IPS-NIHi11 (cell line): ENCODE measurements around the gene NTN1.
"Not testable (repeated sequence)": the region's sequence is repeated elsewhere in the genome, so short reads cannot be mapped to it uniquely, and the experiment has no call there.

Experiments used
- DNase-seq: peaks from one replicate; pipeline ENCODE4 v3.0.0; 2012; ENCODE audit warnings: mixed read lengths, low spot score

NTN1 gene

DNA sequence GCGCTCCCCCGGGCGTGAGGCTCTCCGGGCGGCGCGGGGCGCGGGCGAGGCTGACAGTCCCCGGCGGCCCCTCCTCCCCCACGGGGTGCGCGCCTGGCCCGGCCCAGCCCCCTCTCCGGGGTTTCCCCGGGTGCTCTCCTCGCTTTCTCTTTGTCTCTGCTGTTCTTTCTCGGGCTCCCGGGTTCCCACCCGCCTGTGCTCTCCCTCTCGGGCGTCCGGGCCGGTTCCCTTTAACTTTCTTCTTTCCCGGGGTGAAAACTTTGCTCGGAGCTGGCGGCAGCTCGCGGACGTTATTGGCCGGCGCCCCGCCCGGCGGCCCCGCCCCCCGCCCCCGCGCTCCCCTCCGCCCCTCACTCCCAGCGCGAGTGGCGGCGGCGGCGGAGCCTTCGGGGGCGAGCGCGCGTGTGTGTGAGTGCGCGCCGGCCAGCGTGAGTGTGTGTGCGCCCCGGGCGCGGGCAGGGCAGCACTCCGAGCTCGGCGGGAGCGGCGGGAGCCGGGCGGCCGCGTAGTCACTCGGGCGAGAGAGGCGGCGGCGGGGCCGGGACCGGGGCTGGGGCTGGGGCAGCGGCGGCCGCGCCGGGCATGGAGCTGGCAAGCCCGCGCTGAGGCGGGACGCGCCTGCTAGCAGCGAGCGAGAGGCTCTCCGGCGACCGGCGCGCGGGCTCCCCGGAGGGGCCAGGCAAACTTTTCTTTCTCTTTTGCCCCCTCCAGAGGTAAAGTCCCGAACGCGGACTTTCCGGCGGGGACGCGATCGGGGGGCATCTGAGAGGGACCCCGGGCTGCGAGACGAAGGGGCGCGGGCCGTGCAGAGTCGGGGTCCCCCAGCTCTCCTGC is at the start of gene NTN1:
Gene NTN1 (plus strand): TSS at position 353 of the 834 bp plus-strand sequence. CDS start 864 bp downstream, outside the sequence.
- DNase-seq, result peak; percentile 79

DNA sequence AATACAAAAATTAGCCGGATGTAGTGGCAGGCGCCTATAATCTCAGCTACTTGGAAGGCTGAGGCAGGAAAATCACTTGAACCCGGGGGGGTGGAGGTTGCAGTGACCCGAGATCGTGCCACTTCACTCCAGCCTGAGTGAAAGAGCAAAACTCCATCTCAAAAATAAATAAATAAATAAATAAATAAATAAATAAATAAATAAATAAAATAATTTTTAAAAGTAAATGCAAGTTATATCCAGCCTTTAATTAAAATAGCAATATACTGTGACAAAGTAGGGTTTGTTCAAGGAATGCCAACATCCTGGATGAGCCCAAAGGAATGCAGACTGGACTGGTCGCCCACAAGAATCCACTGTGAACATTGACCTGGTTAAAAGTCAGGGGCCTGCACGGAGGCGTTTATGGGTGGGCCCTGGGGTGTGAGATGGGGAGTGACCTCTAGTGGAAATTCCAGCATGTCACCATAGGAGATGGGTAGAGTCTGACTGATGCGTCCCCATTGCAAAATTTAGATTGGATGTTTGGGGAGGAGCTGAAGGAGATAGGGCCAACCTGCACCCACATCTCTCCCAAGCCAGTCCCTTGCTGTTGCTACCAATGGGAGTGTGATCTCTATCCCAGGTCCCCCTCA is 46.1 kb upstream of the NTN1 start:
- no peak for DNase-seq

DNA sequence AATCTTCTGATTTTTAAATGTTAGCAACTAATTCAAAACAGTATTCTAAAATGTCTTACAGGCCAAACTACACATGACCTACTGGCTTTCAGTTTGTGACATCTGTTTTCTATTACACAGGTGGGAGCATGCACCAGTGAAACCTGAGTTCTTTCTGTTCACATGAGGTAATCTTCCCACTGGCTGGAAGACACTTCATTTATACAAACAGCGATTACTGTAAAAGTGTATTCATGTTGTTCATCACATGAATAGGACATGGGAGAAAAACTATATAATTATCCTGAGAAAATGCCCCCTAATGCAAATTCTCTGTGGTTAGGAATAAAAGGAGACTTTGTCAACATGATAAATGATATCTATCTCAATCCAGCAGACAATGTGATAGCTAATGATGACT is 44.7 kb upstream of the NTN1 start:
- DNase-seq, result no peak

DNA sequence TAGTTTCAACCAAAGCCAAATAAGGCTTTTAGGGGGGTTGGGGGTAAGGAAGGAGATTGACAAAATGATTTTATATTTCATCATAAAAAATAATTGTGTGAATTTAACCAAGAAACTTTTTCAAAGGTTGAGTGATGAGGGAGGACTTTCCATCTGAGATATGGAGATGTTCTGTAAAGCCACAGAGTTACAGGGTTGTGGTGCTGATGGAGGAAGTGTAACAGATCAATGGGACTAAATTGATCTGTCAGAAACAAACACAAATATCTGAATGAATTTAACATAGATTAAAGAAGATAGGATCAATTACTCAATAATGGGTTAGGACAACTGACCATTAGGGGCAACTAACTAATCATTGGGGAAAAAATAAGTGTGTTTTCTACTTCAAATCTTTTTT is 41.6 kb upstream of the NTN1 start:
- no peak for DNase-seq

DNA sequence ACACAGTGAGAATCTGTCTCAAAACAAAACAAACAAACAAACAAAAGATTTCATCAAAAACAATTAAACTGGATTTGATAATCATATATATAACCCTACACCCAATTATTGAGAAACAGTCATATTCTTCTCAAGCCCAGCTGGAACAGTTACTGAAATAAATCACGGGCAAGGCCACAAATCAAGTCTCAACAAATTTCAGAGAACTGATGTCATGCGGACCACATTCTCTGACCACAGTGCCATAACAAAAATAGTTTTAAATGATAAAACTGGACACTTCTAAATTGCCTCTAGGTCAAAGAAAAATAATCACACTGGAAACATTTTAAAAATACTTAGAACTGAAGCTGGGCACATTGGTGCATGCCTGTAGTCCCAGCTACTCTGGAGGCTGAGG is 39.9 kb upstream of the NTN1 start:
- no peak for DNase-seq

DNA sequence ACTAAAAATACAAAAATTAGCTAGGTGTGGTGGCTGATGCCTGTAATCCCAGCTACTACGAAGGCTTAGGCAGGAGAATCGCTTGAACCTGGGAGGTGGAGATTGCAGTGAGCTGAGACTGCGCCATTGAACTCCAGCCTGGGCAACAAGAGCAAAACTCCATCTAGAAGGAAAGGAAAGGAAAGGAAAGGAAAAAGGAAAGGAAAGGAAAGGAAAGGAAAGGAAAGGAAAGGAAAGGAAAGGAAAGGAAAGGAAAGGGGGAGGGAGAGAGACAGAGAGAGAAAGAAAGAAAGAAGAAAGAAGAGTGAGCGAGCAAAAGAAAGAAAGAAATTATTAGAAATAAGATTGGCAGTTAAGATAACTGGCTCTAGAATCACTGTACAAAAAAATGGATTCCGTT is 37.1 kb upstream of the NTN1 start:
- DNase-seq, result not testable (repeated sequence)

DNA sequence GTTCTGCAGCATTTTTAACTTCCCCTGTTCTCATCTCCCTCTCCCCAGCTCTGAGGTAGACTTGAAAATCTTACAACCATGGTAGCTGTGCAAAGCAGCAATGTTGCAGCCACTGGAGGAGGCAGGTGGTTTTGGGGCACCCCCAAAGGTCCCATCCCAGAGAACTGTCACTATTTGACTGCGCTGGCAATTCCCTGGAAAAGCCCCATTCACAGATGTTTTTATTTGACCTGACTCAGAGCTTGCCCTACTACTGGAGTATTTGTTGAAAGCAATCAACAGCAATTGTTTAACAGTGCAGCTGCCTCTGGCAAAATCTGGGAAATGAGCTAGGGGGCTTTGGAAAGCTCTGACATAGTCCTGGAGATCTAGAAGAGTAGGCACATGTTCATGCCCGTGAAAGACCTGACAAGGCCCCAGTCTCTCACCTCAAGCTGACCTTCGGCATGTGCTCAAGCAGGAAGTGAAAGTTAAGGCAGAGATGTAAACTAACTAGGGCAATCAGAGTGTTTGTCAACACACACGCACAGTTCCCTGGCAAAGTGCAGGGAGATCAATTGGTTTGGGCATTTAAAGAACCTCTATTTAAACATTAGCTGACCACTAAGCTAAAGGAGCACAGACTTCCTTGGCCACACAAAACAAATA is 36.1 kb upstream of the NTN1 start:
- no peak for DNase-seq

DNA sequence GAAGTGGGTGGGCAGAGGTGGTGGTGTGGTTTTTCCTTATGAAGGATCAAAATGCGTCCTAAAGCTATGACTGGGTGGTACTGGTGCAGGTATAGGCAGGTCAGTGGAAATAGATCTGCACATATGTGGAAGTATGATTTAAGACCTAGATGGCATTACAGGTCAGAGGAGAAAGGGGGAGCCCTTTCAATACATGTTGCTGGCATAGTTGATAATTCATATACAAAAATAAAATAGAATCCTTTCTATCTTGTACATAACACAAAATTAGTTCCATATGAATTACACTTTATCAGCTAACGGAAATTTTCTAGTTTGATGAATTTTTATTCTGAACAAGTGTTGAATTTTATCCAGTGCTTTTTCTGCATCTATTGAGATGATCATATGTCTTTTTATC is 35.0 kb upstream of the NTN1 start:
- no peak for DNase-seq

DNA sequence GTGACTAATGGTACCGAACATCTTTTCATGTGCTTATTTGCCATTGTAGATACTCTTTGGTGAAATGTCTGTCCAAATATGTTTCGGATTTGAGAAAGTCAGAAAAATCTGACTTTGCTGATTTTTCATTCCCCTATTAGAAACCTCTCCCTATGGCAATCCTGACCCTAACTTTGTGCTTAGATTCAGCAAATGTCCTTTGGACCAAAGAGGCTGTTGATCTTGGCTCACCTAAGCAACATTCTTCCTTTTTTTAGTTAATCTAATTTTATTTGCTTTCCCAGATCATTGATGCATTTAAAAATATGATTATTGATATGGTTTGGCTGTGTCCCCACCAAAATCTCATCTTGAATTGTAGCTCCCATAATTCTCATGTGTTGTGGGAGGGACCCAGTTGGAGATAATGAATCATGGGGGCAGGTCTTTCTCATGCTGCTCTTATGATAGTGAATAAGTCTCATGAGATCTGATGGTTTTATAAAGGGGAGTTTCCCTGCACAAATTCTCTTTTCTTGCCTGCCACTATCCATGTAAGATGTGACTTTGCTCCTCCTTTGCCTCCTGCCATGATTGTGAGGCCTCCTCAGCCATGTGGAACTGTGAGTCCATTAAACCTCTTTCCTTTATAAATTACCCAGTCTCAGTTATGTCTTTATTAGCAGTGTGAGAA is 32.9 kb upstream of the NTN1 start:
- DNase-seq, result not testable (repeated sequence)

DNA sequence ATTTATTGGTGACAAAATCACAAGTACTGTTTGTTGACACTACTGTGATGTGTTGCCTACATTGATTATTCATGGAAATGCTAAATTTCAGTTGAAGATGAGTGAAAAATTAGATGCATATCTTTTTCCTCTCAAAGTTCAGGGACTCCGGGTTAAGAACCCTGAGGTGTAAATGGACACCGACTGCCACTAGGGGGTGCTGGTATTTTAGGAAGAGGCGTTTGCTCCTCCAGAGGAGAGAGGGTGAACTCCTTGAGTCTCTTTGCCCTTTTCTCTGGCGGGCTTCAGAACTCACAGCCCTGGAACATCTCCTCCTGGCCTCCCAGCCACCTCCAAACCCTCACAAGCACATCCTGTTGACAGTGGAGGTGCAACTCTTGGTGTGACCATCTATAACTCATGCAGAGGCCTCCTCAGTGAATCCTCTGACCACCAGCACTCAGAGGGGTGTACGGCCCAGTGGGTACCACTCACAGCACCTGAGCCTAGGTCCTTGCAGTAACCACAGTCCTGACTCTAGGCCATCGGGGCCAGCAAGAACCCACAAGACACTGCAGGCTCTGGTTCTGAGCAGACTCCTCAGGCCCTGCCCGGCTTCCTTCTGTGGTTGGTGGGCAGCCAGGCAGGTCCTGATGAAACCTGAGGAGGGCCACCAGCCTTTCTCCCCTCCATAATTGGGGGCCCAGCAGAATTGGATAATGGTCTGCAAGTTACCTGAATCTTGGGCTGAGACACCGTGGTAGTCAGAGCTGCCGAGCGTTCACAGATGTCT is 29.6 kb upstream of the NTN1 start:
- peak; percentile 80 for DNase-seq

DNA sequence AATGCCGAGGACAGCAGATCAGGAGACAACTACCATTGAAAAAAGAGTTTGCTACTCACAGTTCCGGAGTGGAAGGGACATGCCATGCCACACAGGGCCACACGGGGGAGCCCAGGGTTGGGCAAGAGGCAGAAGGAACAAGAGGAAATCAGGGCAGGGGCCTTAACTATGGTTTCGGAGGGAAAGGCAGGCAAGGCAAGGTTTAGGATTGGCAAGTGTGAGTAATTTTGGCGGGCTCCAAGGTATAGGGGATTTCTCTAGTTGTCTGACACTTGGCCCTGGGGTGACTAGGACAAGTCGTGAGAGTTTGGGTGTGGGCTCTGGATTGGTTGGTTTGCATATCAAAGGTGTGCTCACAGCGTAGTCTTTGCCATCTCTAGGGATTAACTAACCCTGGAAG is 27.0 kb upstream of the NTN1 start:
- DNase-seq, result peak; percentile 62

DNA sequence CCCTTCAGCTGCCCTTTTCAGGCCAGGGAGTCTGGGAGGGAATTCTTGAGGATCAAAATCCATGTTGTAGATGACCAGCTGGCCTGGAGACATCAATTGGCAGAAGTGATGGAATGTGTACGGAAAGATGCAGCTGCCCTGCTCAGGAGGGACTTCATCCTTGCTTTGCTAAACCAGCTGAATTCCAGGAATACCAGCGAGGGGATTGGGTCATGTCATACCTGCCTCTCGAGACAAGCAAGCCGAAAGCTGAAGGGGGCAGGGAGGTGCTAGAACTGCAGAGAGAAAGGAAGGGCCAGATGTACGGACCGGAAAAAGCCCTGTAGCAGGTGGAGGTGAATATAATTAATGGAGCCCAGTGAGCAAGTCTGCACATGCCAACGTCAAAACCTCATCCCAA is 25.6 kb upstream of the NTN1 start:
- DNase-seq, result no peak

DNA sequence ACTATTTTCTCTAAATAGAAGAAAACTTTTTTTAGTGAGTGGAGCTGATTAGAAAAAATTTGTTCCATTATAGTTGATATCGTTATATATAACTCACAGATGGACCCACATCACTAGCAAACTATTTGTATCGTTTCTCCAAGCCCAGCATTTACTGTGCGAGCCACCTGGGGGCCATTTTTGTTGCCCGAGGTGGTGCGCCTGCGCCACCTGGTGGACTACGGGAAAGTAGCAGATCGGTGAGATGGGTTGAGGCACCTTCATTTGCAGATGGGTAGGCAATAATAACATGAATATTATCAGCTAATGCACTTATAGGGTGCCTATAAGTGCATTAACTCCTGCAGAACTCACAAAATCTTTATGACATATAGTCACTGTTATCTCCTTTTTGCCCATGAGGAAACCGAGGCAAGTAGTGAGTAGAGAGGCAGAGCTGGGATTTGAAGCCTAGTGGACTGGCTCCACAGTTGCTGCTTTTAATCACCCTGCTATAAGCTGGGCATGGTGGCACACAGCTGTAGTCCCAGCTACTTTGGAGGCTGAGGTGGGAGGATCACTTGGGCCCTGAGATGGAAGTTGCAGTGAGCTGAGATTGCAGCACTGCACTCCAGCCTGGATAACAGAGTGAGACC is 23.2 kb upstream of the NTN1 start:
- peak; percentile 83 for DNase-seq

DNA sequence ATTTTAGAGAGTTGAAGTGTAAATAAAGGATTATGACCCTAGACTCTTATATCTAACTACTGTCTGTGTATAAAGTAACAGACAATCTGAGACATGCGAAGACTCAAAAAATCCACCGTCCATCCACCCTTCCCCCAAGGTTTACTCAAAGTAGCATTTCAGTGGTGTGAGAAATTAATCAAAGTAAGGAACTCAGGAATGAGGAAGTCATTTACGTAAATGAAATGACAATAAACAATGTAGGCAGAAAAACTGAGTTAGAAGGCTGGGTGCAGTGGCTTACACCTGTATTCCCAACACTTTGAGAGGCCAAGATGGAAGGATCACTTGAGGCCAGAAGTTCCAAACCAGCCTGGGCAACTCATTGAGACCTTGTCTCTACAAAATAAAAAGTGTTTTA is 19.8 kb upstream of the NTN1 start:
- no peak for DNase-seq

DNA sequence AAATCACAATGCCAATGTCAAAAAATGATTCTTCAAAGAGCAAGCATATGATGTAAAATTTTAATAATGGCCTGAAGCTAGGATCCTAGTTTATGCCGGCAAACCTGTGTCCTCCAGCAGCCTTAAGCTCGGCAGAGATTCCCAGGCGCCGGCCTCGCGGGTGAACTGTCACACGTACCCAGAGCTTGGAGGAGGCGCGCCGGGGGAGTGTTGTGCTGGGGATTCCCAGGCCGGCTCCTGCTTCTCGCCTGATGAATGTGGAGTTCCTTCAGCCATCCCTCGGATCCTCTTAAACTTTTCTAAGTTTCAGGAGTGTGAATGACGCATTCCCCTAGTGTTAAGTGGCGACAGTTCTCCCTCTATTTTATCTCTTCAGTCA is 19.1 kb upstream of the NTN1 start:
- no peak for DNase-seq

DNA sequence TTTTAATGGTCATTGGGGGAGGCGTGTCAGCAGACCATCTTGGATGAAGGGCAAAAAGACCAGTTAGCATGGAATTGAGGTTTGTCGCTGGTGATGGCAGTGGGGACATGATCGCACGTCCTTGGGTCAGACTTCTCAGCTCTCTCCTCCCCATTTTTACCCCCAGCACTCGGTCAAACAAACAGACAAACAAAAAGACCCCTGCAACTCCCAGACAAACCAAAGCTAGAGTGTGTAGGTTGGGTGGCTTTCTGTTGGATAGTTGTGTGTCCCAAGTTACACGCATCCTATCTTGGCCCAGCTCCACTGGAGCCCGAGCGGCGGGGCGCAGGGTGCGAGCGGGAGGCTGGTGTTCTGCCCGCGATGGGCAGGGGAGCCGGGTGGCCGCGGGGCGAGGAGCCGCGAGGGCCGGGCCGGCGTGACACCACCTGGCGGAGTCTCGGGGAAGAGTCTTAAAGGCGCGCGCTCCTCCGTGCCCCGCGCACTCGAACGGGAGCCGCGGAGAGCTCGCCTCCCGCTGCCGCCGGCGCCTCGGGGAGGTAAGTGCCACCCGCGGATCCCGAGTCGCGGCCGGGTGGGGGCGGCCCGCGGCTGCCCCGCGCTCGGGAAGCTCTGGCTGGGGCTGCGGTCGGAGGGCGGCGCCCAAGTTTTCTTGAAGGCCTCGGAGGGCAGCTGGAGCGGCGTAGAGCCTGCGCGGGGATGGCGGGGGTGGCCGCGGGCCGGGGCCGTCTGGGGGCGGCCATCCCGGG is 18.5 kb upstream of the NTN1 start:
- peak; percentile 81 for DNase-seq

DNA sequence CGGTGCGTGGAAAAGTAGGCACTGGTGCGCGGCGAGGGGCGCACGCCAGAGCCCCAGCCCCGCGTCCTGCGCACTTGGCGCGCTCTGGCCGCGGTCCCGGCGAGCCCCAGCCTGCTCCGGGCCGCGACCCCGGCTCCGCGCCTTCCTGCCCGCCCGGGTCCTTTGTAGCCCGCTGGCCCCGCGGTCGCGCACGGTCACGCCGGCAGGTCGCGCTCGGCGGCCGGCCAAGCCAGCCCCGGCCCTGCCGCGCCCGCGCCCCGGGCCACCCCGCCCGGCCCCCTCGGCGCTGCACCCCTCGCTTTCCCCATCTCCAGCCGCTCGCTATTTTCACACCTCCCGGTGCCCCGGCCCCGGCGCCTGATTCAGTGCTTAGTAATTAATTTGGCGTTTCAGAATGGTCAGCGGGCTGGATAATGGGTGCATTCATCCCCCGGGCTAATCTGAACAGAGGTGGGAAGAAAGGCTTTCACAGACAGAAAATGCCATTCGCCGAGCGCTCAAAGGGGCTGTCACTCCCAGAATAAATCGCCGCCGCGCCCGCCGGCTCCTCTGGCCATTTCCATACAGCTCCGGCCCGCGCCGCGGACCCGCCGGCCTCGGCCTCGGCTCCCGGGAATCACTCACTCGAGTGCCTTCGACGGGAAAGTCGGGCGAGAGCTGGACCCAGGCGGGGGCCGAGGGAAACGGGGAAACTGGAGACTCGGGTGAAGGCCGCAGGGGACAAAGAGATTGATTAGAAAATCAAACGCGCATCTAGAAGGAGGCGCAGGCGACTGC is 17.8 kb upstream of the NTN1 start:
- DNase-seq, result peak; percentile 64

DNA sequence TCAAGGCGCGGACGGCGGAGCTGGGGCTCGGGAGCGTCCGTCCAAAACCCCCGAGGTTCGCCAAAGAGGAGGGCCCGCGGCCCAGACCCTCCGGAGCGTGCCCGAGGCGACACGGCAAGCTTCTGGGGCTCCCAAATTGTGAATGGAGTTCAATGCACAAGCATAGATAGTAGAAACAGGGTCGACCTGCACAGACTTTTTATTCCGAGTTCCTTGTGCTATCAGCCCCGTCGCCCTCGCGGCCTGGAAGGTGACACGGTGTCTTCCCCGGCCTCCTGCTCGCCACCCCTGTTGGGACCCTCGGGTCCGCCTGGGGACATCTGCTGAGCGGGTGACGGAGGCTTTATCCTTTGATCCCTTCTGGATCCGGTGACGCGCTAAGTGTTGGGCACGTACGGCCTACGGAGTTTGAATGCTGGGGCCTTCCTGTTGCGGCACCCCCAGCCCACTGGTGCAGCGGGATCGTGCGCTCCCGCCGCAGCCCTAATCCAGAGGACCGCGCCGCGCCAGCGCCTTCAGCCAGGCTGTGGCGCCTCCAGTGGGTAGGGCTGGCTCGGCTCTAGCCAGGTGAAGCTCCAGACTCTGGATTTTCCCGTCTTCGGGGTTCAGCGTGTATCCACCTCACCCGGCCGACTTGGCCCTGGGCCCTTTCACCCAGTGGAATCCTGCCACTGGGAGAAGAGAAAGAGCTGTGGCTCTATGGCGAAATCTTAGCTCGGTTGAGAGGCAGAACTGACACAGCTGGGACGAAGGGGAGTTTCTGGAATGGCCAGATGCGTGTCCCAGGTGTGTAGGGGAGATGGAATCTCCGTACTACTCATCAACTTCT is 17.0 kb upstream of the NTN1 start:
- peak; percentile 75 for DNase-seq

DNA sequence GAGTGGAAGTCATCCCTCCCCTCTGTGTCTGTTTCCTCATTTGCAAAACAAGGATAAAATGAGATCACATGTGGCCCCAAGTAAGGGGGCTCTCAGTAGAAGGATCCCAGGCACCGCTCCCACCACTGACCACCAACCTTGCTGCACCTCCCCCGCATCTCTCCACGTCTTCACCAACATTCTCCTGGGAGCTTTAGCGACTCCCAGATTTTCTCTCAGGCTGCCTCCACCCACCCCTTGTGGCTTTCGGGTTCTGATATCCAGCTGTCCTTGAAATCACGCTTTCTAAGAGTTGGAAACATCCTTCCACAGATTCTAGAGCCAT is 16.4 kb upstream of the NTN1 start:
- no peak for DNase-seq
